Smooth muscle cell (in vitro differentiated cells): Measurements from ENCODE around the gene MYOF. TPM values are rescaled to one million over a fixed set of nuclear protein-coding genes. Genes with fewer than 3 reads are reported as not detected.
"Not testable (repeated sequence)": the region's sequence is repeated elsewhere in the genome, so short reads cannot be mapped to it uniquely, and the experiment has no call there.

Experiments used
- DNase-seq: peaks from one replicate; lab custom pipeline; 2025; ENCODE audit not compliant: unreplicated experiment; lab: John Stamatoyannopoulos, UW
- H2AFZ ChIP-seq: fragments of 200-600 bp; sonication (generic); 2 replicates; pipeline ENCODE4 v1.6.0; 2016; ENCODE audit warnings: antibody characterized with exemption, low read depth, mild to moderate bottlenecking
- H3F3A ChIP-seq: fragments of 200-600 bp; sonication (generic); 2 replicates; pipeline ENCODE4 v1.6.0; 2017; ENCODE audit warnings: antibody characterized with exemption, low read depth
- H3K27ac ChIP-seq: fragments of 200-600 bp; sonication (generic); 2 replicates; pipeline ENCODE4 v1.5.1; 2016; ENCODE audit warnings: low read depth, mild to moderate bottlenecking
- H3K27me3 ChIP-seq: fragments of 200-600 bp; sonication (generic); 2 replicates; pipeline ENCODE4 v1.6.1; 2016; ENCODE audit warnings: low read depth, mild to moderate bottlenecking
- H3K36me3 ChIP-seq: fragments of 200-600 bp; sonication (generic); 2 replicates; pipeline ENCODE4 v1.5.1; 2016; ENCODE audit warnings: low read depth
- H3K4me1 ChIP-seq: fragments of 200-600 bp; sonication (generic); 2 replicates; pipeline ENCODE4 v1.5.1; 2016; ENCODE audit warnings: low read depth
- H3K4me2 ChIP-seq: fragments of 200-600 bp; sonication (generic); 2 replicates; pipeline ENCODE4 v1.6.0; 2016; ENCODE audit warnings: mild to moderate bottlenecking
- H3K4me3 ChIP-seq: fragments of 200-600 bp; sonication (generic); 2 replicates; pipeline ENCODE4 v1.5.1; 2016; ENCODE audit warnings: mild to moderate bottlenecking
- H3K79me2 ChIP-seq: fragments of 200-600 bp; sonication (generic); 2 replicates; pipeline ENCODE4 v1.6.0; 2016; ENCODE audit warnings: low read depth, mild to moderate bottlenecking
- H3K9ac ChIP-seq: fragments of 200-600 bp; sonication (generic); 2 replicates; pipeline ENCODE4 v1.6.0; 2016; ENCODE audit warnings: low read depth
- H3K9me3 ChIP-seq: fragments of 200-600 bp; sonication (generic); replicated peaks from 2 replicates; pipeline ENCODE4 v1.5.1; 2016; ENCODE audit warnings: low read depth
- H4K20me1 ChIP-seq: fragments of 200-600 bp; sonication (generic); 2 replicates; pipeline ENCODE4 v1.6.0; 2016; ENCODE audit warnings: low read depth
- CTCF ChIP-seq: fragments of 200-600 bp; sonication (generic); IDR thresholded peaks from 2 replicates; pipeline ENCODE4 v1.5.1; 2017; ENCODE audit warnings: borderline replicate concordance, mild to moderate bottlenecking, antibody characterized with exemption; ENCODE audit not compliant: insufficient read depth, poor library complexity, severe bottlenecking
- WGBS: methylation state at CpG from one replicate; pipeline ENCODE4 v1.1.7; 2016; ENCODE audit warnings: low lambda C conversion rate; 5-methylcytosine and 5-hydroxymethylcytosine counted together
- polyA plus RNA-seq: library from polyadenylated mRNA; unstranded; fragments of >200 nt; fragmentation: Nextera tagmentation; extraction: Ambion mirVana; gene quantifications from 2 replicates; pipeline ENCODE4 v1.2.1, GENCODE V29; 2016
- total RNA-seq: library from RNA; depleted of rRNA; stranded (reverse); fragments of >200 nt; gene quantifications from 2 replicates; pipeline ENCODE4 v1.2.3, GENCODE V29; 2014

Gene MYOF
- total and polyA plus RNA-seq, 2 experiments from 2014 or later: 29.6 to 99.5 TPM

GRCh38 chr10:93420091-93420490, 62.0 kb downstream of the MYOF start:
- H3K9me3 ChIP-seq: no peaks in the 10 kb centered on the region
- no peak overlapping the region for H3K9ac ChIP-seq
- no peak overlapping the region for H3K4me3 ChIP-seq
- no peaks in the 10 kb centered on the region for H3K27me3 ChIP-seq
- H3K4me1 ChIP-seq: peaks cover 23% of the 10 kb centered on the region
- no peak overlapping the region for H2AFZ ChIP-seq
- no peak for DNase-seq
- H3K36me3 ChIP-seq: peaks cover 4% of the 10 kb centered on the region
- no peak for TF ChIP-seq CTCF
- H3K27ac ChIP-seq: no peak overlapping the region
- no peak overlapping the region for H3K4me2 ChIP-seq
- 43% methylated on average over 5 of the region's 5 CpGs for WGBS
- H4K20me1 ChIP-seq: no peaks in the 10 kb centered on the region
- no peaks in the 10 kb centered on the region for H3K79me2 ChIP-seq
- H3F3A ChIP-seq: no peaks in the 10 kb centered on the region

- 96% methylated on average over 8 of the region's 8 CpGs for WGBS
- H3K27me3 ChIP-seq, H4K20me1 ChIP-seq, H3K79me2 ChIP-seq, H3K9me3 ChIP-seq, H2AFZ ChIP-seq, H3K9ac ChIP-seq, H3K36me3 ChIP-seq, H3K4me3 ChIP-seq, H3K27ac ChIP-seq, H3F3A ChIP-seq, DNase-seq, H3K4me2 ChIP-seq: not testable (repeated sequence)
- H3K4me1 ChIP-seq: peaks cover 23% of the 10 kb centered on the region
These were observed 63.1 kb downstream of the MYOF start for GRCh38 chr10:93419016-93419415.

GRCh38 chr10:93417921-93418320, 64.2 kb downstream of the MYOF start:
- no peaks in the 10 kb centered on the region for H3K79me2 ChIP-seq
- no peak overlapping the region for H3K4me2 ChIP-seq
- H3K27me3 ChIP-seq: no peaks in the 10 kb centered on the region
- H2AFZ ChIP-seq: no peak overlapping the region
- 54% methylated on average over 3 of the region's 3 CpGs for WGBS
- H3F3A ChIP-seq: peaks cover 3% of the 10 kb centered on the region
- no peak for TF ChIP-seq CTCF
- no peak overlapping the region for H3K27ac ChIP-seq
- peaks cover 23% of the 10 kb centered on the region for H3K4me1 ChIP-seq
- H3K4me3 ChIP-seq: no peak overlapping the region
- no peak overlapping the region for H3K9ac ChIP-seq
- peaks cover 8% of the 10 kb centered on the region for H3K36me3 ChIP-seq
- H3K9me3 ChIP-seq: no peaks in the 10 kb centered on the region
- no peaks in the 10 kb centered on the region for H4K20me1 ChIP-seq
- DNase-seq: no peak

- no peak overlapping the region for H2AFZ ChIP-seq
- no peaks in the 10 kb centered on the region for H3K79me2 ChIP-seq
- TF ChIP-seq CTCF: no peak
- no peak overlapping the region for H3K4me3 ChIP-seq
- no peaks in the 10 kb centered on the region for H4K20me1 ChIP-seq
- no peaks in the 10 kb centered on the region for H3K27me3 ChIP-seq
- peaks cover 8% of the 10 kb centered on the region for H3K36me3 ChIP-seq
- no peak overlapping the region for H3K27ac ChIP-seq
- no peak for DNase-seq
- peaks cover 3% of the 10 kb centered on the region for H3F3A ChIP-seq
- WGBS: 91% methylated on average over 3 of the region's 3 CpGs
- peaks cover 22% of the 10 kb centered on the region for H3K4me1 ChIP-seq
- H3K9ac ChIP-seq: no peak overlapping the region
- no peak overlapping the region for H3K4me2 ChIP-seq
- H3K9me3 ChIP-seq: no peaks in the 10 kb centered on the region
These were observed 64.9 kb downstream of the MYOF start for GRCh38 chr10:93417266-93417665.
